ENCODE results near the gene RASGRP1.

Gene RASGRP1

GRCh38 chr15:38481761-38482160, 82.9 kb downstream of the RASGRP1 start:
- TF ChIP-seq FOXP2 (optimal IDR thresholded peaks at IDR 0.05; ENCODE audit: borderline replicate concordance, extremely low read depth, extremely low read length, insufficient read depth) (no peak), SIN3A (IDR thresholded peaks at IDR 0.05; ENCODE audit: borderline replicate concordance, insufficient read depth, low read length) (no peak), POLR2AphosphoS5 (IDR thresholded peaks at IDR 0.05; ENCODE audit: low read depth, low read length) (no peak), TAF1 (IDR thresholded peaks at IDR 0.05; ENCODE audit: borderline replicate concordance, insufficient read depth, low read length) (no peak), REST (IDR thresholded peaks at IDR 0.05; ENCODE audit: insufficient read depth in 1 of 2, low read depth in 2 of 2, low read length in 2 of 2) (no peak)

GRCh38 chr15:38481113-38481512, 83.5 kb downstream of the RASGRP1 start:
- TF ChIP-seq POLR2AphosphoS5 (IDR thresholded peaks at IDR 0.05; ENCODE audit: low read depth, low read length) (no peak), FOXP2 (optimal IDR thresholded peaks at IDR 0.05; ENCODE audit: borderline replicate concordance, extremely low read depth, extremely low read length, insufficient read depth) (no peak), TAF1 (IDR thresholded peaks at IDR 0.05; ENCODE audit: borderline replicate concordance, insufficient read depth, low read length) (no peak), SIN3A (IDR thresholded peaks at IDR 0.05; ENCODE audit: borderline replicate concordance, insufficient read depth, low read length) (no peak), REST (IDR thresholded peaks at IDR 0.05; ENCODE audit: insufficient read depth in 1 of 2, low read depth in 2 of 2, low read length in 2 of 2) (no peak)

GRCh38 chr15:38479756-38480155, 84.9 kb downstream of the RASGRP1 start:
- TF ChIP-seq REST (IDR thresholded peaks at IDR 0.05; ENCODE audit: insufficient read depth in 1 of 2, low read depth in 2 of 2, low read length in 2 of 2): no peak
- TF ChIP-seq FOXP2 (optimal IDR thresholded peaks at IDR 0.05; ENCODE audit: borderline replicate concordance, extremely low read depth, extremely low read length, insufficient read depth): no peak
- TF ChIP-seq SIN3A (IDR thresholded peaks at IDR 0.05; ENCODE audit: borderline replicate concordance, insufficient read depth, low read length): no peak
- TF ChIP-seq POLR2AphosphoS5 (IDR thresholded peaks at IDR 0.05; ENCODE audit: low read depth, low read length): no peak
- no peak for TF ChIP-seq TAF1 (IDR thresholded peaks at IDR 0.05; ENCODE audit: borderline replicate concordance, insufficient read depth, low read length)

- TF ChIP-seq TAF1 (IDR thresholded peaks at IDR 0.05; ENCODE audit: borderline replicate concordance, insufficient read depth, low read length) (no peak), SIN3A (IDR thresholded peaks at IDR 0.05; ENCODE audit: borderline replicate concordance, insufficient read depth, low read length) (no peak), REST (IDR thresholded peaks at IDR 0.05; ENCODE audit: insufficient read depth in 1 of 2, low read depth in 2 of 2, low read length in 2 of 2) (no peak), FOXP2 (optimal IDR thresholded peaks at IDR 0.05; ENCODE audit: borderline replicate concordance, extremely low read depth, extremely low read length, insufficient read depth) (no peak), POLR2AphosphoS5 (IDR thresholded peaks at IDR 0.05; ENCODE audit: low read depth, low read length) (no peak)
Measured at GRCh38 chr15:38479266-38479665, 85.3 kb downstream of the RASGRP1 start.

GRCh38 chr15:38477637-38478036, 87.0 kb downstream of the RASGRP1 start:
- TF ChIP-seq REST (IDR thresholded peaks at IDR 0.05; ENCODE audit: insufficient read depth in 1 of 2, low read depth in 2 of 2, low read length in 2 of 2) (no peak), POLR2AphosphoS5 (IDR thresholded peaks at IDR 0.05; ENCODE audit: low read depth, low read length) (no peak), SIN3A (IDR thresholded peaks at IDR 0.05; ENCODE audit: borderline replicate concordance, insufficient read depth, low read length) (no peak), TAF1 (IDR thresholded peaks at IDR 0.05; ENCODE audit: borderline replicate concordance, insufficient read depth, low read length) (no peak), FOXP2 (optimal IDR thresholded peaks at IDR 0.05; ENCODE audit: borderline replicate concordance, extremely low read depth, extremely low read length, insufficient read depth) (no peak)

Measured in PFSK-1 (cell line).